ENCODE measurements around the gene GASK1A.
"Not testable (repeated sequence)": the region's sequence is repeated elsewhere in the genome, so short reads cannot be mapped to it uniquely, and the experiment has no call there.

GASK1A gene

GRCh38 chr3:42979044-42979972, at the start of gene GASK1A:
Gene GASK1A (plus strand): TSS chr3:42979311. CDS start chr3:42979643, 332 bp downstream.
- DNase-seq: peak; percentile 39

- no peak for DNase-seq
Observed at GRCh38 chr3:42934111-42934510, 45.0 kb upstream of the GASK1A start.

- DNase-seq: no peak
Observed at GRCh38 chr3:42934910-42935309, 44.2 kb upstream of the GASK1A start.

GRCh38 chr3:42935472-42935871, 43.6 kb upstream of the GASK1A start:
- no peak for DNase-seq

GRCh38 chr3:42936157-42936981, 42.7 kb upstream of the GASK1A start:
- DNase-seq: no peak

- no peak for DNase-seq
Observed at GRCh38 chr3:42937334-42937733, 41.8 kb upstream of the GASK1A start.

- no peak for DNase-seq
Observed at GRCh38 chr3:42942693-42943092, 36.4 kb upstream of the GASK1A start.

GRCh38 chr3:42946050-42946449, 33.1 kb upstream of the GASK1A start:
- no peak for DNase-seq

- DNase-seq: no peak
Observed at GRCh38 chr3:42957573-42957972, 21.5 kb upstream of the GASK1A start.

- no peak for DNase-seq
Observed at GRCh38 chr3:42960282-42960681, 18.8 kb upstream of the GASK1A start.

GRCh38 chr3:42960786-42961185, 18.3 kb upstream of the GASK1A start:
- no peak for DNase-seq

- DNase-seq: no peak
Observed at GRCh38 chr3:42961633-42962032, 17.5 kb upstream of the GASK1A start.

- no peak for DNase-seq
Observed at GRCh38 chr3:42963269-42963668, 15.8 kb upstream of the GASK1A start.

- DNase-seq: no peak
Observed at GRCh38 chr3:42964266-42964665, 14.8 kb upstream of the GASK1A start.

GRCh38 chr3:42970557-42970956, 8.6 kb upstream of the GASK1A start:
- no peak for DNase-seq

GRCh38 chr3:42970976-42971772, 7.9 kb upstream of the GASK1A start:
- no peak for DNase-seq

GRCh38 chr3:42974906-42975305, 4.2 kb upstream of the GASK1A start:
- DNase-seq: not testable (repeated sequence)

- no peak for DNase-seq
Observed at GRCh38 chr3:42975456-42975855, 3.7 kb upstream of the GASK1A start.

GRCh38 chr3:42975955-42976354, 3.2 kb upstream of the GASK1A start:
- no peak for DNase-seq

GRCh38 chr3:42980209-42980608, 1.1 kb downstream of the GASK1A start:
- DNase-seq: no peak

- no peak for DNase-seq
Observed at GRCh38 chr3:42980909-42981308, 1.8 kb downstream of the GASK1A start.

- no peak for DNase-seq
Observed at GRCh38 chr3:42982645-42983412, 3.7 kb downstream of the GASK1A start.

Data from 8988T (cell line).